Osteoblast (primary cell): ENCODE measurements around the gene VRTN. TPM values are rescaled to one million over a fixed set of nuclear protein-coding genes. Genes with fewer than 3 reads are reported as not detected.

Experiments
- DNase-seq: peaks from one replicate; pipeline ENCODE4 v3.0.0; 2011; ENCODE audit warnings: low spot score, mixed read lengths; ENCODE audit not compliant: insufficient read length; ENCODE audit errors: missing footprints
- H2AFZ ChIP-seq: 2 replicates; pipeline ENCODE4 v1.6.0; 2011; ENCODE audit warnings: mild to moderate bottlenecking, low read length
- H3K27ac ChIP-seq: 2 replicates; pipeline ENCODE4 v1.5.1; 2011; ENCODE audit warnings: mild to moderate bottlenecking, low read depth, low read length, moderate library complexity
- H3K27me3 ChIP-seq: 2 replicates; pipeline ENCODE4 v1.6.0; 2012; ENCODE audit warnings: mild to moderate bottlenecking, control low read depth, inconsistent platforms, low read length, moderate library complexity; ENCODE audit not compliant: insufficient read depth
- H3K36me3 ChIP-seq: 2 replicates; pipeline ENCODE4 v1.5.1; 2011; ENCODE audit warnings: mild to moderate bottlenecking, low read length, control low read depth, moderate library complexity; ENCODE audit not compliant: insufficient read depth
- H3K4me1 ChIP-seq: 2 replicates; pipeline ENCODE4 v1.5.1; 2011; ENCODE audit warnings: mild to moderate bottlenecking, low read length, control low read depth, moderate library complexity; ENCODE audit not compliant: insufficient read depth
- H3K4me2 ChIP-seq: 2 replicates; pipeline ENCODE4 v1.6.0; 2011; ENCODE audit warnings: mild to moderate bottlenecking, low read length; ENCODE audit not compliant: insufficient read depth
- H3K4me3 ChIP-seq: fragments of 200-600 bp; sonication (generic); 3 replicates; pipeline ENCODE4 v1.5.1; 2012; ENCODE audit warnings: mild to moderate bottlenecking, low read length, inconsistent platforms; ENCODE audit not compliant: insufficient read depth
- H3K79me2 ChIP-seq: 2 replicates; pipeline ENCODE4 v1.6.0; 2012; ENCODE audit warnings: mild to moderate bottlenecking, low read length, control low read depth, inconsistent platforms; ENCODE audit not compliant: insufficient read depth
- H3K9me3 ChIP-seq: 2 replicates; pipeline ENCODE4 v1.5.1; 2011; ENCODE audit warnings: low read depth, low read length, control low read depth
- H4K20me1 ChIP-seq: 2 replicates; pipeline ENCODE4 v1.6.0; 2012; ENCODE audit warnings: mild to moderate bottlenecking, low read length, control low read depth; ENCODE audit not compliant: insufficient read depth
- total RNA-seq: library from RNA; depleted of rRNA; stranded (reverse); fragments of >200 nt; gene quantifications from 2 replicates; pipeline ENCODE4 v1.2.3, GENCODE V29; 2012
- TF ChIP-seq, protein P1 (sequence below): IDR thresholded peaks from 2 replicates; pipeline ENCODE4 v1.5.1; 2011; ENCODE audit warnings: mild to moderate bottlenecking, low read depth, low read length, moderate library complexity; ENCODE audit errors: extremely low read depth

Gene VRTN, protein sequence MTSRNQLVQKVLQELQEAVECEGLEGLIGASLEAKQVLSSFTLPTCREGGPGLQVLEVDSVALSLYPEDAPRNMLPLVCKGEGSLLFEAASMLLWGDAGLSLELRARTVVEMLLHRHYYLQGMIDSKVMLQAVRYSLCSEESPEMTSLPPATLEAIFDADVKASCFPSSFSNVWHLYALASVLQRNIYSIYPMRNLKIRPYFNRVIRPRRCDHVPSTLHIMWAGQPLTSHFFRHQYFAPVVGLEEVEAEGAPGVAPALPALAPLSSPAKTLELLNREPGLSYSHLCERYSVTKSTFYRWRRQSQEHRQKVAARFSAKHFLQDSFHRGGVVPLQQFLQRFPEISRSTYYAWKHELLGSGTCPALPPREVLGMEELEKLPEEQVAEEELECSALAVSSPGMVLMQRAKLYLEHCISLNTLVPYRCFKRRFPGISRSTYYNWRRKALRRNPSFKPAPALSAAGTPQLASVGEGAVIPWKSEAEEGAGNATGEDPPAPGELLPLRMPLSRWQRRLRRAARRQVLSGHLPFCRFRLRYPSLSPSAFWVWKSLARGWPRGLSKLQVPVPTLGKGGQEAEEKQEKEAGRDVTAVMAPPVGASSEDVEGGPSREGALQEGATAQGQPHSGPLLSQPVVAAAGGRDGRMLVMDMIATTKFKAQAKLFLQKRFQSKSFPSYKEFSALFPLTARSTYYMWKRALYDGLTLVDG
- total RNA-seq = not detected in 2 replicates

DNA sequence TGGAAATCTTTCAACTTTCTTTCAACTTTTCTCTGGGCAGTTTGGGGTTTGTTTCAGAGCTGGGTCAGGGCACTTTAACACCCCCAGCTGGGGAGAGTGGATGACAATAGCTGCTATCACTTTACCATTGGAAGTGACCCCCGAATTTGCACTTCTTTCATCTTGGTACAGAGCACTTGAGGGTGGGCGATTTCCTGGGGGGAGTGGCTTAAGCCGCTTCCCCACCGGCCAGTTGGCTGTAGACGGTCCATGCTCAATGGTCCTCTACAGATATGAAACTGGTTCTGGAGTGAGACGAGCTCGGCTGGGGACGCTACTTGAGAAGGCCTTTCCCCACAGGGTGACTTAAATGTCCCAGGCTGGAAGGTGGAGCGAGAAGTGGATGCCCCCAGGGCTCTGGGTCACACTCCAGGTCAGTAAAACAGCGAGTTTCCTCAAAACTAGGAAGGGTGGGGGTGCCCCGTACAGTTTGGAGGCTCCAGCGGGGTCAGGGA, at the start of gene VRTN:
Gene VRTN, plus strand, starts transcription at position 231 of the 494 bp plus-strand sequence. CDS start 8,313 bp downstream, outside the sequence.
- TF ChIP-seq, protein P1, sequence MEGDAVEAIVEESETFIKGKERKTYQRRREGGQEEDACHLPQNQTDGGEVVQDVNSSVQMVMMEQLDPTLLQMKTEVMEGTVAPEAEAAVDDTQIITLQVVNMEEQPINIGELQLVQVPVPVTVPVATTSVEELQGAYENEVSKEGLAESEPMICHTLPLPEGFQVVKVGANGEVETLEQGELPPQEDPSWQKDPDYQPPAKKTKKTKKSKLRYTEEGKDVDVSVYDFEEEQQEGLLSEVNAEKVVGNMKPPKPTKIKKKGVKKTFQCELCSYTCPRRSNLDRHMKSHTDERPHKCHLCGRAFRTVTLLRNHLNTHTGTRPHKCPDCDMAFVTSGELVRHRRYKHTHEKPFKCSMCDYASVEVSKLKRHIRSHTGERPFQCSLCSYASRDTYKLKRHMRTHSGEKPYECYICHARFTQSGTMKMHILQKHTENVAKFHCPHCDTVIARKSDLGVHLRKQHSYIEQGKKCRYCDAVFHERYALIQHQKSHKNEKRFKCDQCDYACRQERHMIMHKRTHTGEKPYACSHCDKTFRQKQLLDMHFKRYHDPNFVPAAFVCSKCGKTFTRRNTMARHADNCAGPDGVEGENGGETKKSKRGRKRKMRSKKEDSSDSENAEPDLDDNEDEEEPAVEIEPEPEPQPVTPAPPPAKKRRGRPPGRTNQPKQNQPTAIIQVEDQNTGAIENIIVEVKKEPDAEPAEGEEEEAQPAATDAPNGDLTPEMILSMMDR = no peak
- no peaks in the 10 kb centered on the region for H3K36me3 ChIP-seq
- no peak within 1 kb of the TSS for H3K27ac ChIP-seq
- DNase-seq = no peak
- no peaks in the 10 kb centered on the region for H3K4me1 ChIP-seq
- H4K20me1 ChIP-seq = no peaks in the 10 kb centered on the region
- no peak within 1 kb of the TSS for H2AFZ ChIP-seq
- peaks cover 28% of the 10 kb centered on the region for H3K27me3 ChIP-seq
- no peak within 1 kb of the TSS for H3K4me2 ChIP-seq
- H3K4me3 ChIP-seq = no peak within 1 kb of the TSS
- H3K79me2 ChIP-seq = no peaks in the 10 kb centered on the region
- H3K9me3 ChIP-seq = no peaks in the 10 kb centered on the region

DNA sequence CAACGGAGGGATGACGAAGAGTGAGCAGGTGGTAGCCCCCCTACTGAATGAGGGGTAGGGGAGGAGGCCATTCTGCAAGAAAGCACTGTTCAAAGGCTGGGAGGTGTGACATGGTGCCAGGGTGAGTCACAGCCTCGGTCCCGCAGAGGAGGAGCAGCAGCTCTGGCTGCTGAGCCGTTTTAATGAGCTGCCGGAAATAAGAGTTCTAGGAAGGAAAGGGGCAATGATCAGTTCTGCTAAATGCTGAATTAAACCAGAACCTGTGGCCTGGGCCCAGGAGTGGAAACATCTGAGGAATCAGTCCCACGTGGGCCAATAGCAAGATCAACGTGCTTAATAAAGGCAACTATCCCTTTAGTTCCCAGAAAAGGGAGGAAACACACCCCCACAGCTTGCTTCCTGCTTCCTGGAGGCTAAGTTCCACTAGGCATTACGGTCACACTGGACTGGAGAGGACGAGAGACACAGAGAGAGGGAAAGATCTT, 49.2 kb upstream of the VRTN start:
- Histone ChIP-seq H3K36me3 (peaks cover 11% of the 10 kb centered on the region), H3K79me2 (peaks cover 33% of the 10 kb centered on the region), H3K4me2 (no peak overlapping the region), H3K27ac (no peak overlapping the region), H2AFZ (peak overlapping the region; percentile 52), H3K9me3 (no peaks in the 10 kb centered on the region), H3K4me1 (peaks cover 15% of the 10 kb centered on the region), H3K27me3 (no peaks in the 10 kb centered on the region), H4K20me1 (peaks cover 9% of the 10 kb centered on the region), H3K4me3 (no peak overlapping the region)
- no peak for DNase-seq
- TF ChIP-seq, protein P1 = no peak

DNA sequence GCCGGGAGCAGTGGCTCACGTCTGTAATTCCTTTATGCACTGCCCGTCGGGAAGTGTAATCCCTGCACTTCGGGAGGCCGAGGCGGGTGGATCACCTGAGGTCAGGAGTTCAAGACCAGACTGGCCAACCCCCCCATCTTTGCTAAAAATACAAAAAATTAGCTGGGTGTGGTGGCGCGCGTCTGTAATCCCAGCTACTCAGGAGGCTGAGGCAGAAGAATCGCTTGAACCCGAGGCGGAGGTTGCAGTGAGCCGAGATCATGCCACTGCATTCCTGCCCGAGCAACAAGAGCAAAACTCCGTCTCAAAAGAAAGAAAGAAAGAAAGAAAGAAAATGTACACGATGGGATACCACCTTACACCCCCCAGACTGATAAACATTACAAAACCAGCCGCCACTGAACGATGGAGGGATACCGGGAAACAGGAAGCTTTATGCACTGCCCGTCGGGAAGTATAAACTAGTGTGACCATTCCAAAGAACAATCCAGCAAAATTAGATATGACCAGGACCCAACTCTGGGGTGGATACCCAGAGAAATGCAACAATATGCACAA, 46.6 kb upstream of the VRTN start:
- Histone ChIP-seq H3K4me3 (peak overlapping the region; percentile 97), H3K9me3 (no peaks in the 10 kb centered on the region), H3K79me2 (peaks cover 33% of the 10 kb centered on the region), H3K36me3 (peaks cover 6% of the 10 kb centered on the region), H2AFZ (peak overlapping the region; percentile 96), H3K27ac (peak overlapping the region; percentile 74), H3K4me1 (peaks cover 15% of the 10 kb centered on the region), H3K27me3 (no peaks in the 10 kb centered on the region), H3K4me2 (peak overlapping the region; percentile 99), H4K20me1 (peaks cover 9% of the 10 kb centered on the region)
- TF ChIP-seq, protein P1 = no peak
- DNase-seq = no peak
